Measurements from ENCODE around the gene EFHB. TPM values are rescaled to one million over a fixed set of nuclear protein-coding genes. Genes with fewer than 3 reads are reported as not detected.
"Not testable (repeated sequence)": the region's sequence is repeated elsewhere in the genome, so short reads cannot be mapped to it uniquely, and the experiment has no call there.

Gene EFHB
- total RNA-seq, 1 donor = 0.27 TPM

DNA sequence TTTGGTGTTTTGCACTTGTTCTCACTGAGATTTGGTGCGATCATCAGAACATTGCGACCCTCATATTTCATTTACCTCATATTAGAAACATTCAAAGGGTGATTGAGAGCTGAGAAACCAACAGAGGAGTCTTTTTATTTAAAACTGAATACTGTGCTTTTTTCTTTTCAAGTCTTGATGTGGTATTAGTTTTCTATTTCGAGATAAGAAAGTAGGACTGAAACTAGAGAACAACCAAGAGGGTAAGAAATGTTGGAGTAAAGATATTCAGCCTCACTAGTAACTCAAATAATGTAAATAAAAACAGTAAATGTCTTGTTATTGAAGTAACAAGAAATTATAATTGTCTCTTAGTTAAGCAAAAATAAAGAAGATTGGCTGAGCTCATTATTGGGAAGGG, 26.5 kb downstream of the EFHB start:
- no peak for DNase-seq (ENCODE audit: low read depth)

DNA sequence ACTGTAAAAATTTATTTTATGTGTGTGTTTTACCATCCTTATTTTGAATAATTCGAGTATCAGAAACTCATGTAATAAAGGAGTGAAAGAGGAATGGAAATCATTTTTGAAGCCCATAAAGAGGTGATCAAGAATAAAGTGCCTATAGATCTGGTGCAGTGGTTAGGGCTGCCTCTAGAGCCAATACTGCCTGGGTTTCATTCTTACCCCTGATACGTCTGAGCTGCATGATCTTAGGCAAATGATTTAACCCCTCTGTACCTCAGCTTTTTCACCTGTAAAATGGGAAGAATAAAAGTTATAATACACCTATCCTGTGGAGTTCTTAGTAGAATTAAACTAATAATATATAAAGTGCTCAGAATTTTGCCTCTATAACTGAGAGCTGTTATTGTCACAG, 30.4 kb downstream of the EFHB start:
- H3K4me3 ChIP-seq (ENCODE audit: low read depth, low read length) = no peak overlapping the region
- no peak for DNase-seq (ENCODE audit: low read depth)
- TF ChIP-seq, protein P1, sequence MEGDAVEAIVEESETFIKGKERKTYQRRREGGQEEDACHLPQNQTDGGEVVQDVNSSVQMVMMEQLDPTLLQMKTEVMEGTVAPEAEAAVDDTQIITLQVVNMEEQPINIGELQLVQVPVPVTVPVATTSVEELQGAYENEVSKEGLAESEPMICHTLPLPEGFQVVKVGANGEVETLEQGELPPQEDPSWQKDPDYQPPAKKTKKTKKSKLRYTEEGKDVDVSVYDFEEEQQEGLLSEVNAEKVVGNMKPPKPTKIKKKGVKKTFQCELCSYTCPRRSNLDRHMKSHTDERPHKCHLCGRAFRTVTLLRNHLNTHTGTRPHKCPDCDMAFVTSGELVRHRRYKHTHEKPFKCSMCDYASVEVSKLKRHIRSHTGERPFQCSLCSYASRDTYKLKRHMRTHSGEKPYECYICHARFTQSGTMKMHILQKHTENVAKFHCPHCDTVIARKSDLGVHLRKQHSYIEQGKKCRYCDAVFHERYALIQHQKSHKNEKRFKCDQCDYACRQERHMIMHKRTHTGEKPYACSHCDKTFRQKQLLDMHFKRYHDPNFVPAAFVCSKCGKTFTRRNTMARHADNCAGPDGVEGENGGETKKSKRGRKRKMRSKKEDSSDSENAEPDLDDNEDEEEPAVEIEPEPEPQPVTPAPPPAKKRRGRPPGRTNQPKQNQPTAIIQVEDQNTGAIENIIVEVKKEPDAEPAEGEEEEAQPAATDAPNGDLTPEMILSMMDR (IDR thresholded peaks at IDR 0.05; ENCODE audit: insufficient read depth, low read length) = no peak

More for the DNA sequence above, 26.5 kb downstream of the EFHB start:
- H3K4me3 ChIP-seq (ENCODE audit: low read depth, low read length) = no peak overlapping the region
- TF ChIP-seq, protein P1 (IDR thresholded peaks at IDR 0.05; ENCODE audit: insufficient read depth, low read length) = no peak

DNA sequence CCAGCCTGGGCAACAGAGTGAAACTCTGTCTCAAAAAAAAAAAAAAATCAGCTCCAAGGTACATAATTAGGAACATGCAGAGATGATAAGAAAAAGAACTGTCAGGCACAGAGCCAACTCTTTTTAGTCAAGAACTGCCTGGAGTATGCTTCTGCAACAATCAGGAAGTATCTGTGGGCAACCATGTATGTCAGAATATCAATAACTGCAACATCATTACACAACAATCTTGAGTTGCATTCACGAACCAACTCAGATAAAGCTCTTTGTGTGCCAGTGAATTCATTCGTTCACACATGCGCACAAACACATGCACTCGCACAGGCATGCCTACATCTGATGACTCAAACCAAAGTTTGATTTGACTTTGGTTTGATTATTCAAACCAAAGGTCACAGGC, 32.1 kb downstream of the EFHB start:
- peak; percentile 43 for DNase-seq (ENCODE audit: low read depth)
- TF ChIP-seq, protein P1 (IDR thresholded peaks at IDR 0.05; ENCODE audit: insufficient read depth, low read length) = no peak

DNA sequence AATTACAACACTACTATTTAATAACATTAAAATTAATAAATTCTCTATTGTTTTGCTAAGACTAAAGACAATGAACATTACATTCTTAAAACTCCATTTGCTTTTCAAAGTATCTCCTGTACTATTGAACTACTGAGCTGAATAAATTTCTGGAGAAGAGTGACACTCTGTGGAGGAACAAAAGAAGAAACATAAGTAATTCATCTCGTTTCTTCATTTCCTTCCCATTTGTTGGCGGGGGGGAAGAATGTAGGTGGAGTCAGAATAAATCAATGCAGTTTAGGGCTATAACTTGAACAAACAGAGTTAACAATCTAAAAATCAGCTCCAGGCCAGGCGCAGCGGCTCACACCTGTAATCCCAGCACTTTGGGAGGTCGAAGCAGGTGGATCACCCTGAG, 32.7 kb downstream of the EFHB start:
- H3K4me3 ChIP-seq (ENCODE audit: low read depth, low read length) = no peak overlapping the region
- DNase-seq (ENCODE audit: low read depth) = peak; percentile 26
- TF ChIP-seq, protein P1 (IDR thresholded peaks at IDR 0.05; ENCODE audit: insufficient read depth, low read length) = no peak

More for the DNA sequence above, 32.1 kb downstream of the EFHB start:
- no peak overlapping the region for H3K4me3 ChIP-seq (ENCODE audit: low read depth, low read length)

DNA sequence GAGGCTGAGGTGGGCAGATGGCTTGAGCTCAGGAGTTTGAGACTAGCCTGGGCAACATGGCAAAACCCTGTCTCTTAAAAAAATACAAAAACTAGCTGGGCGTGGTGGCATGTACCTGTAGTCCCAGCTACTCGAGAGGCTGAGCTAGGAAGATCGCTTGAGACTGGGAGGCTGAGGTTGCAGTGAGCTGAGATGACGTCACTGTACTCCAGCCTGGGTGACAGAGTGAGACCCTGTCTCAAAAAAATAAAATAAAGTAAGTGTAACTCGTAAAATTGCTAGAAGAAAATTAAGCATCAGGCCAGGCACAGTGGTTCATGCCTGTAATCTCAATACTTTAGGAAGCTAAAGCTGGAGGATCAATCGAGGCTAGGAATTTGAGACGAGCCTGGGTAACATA, 34.2 kb downstream of the EFHB start:
- not testable (repeated sequence) for H3K4me3 ChIP-seq (ENCODE audit: low read depth, low read length); DNase-seq (ENCODE audit: low read depth)

DNA sequence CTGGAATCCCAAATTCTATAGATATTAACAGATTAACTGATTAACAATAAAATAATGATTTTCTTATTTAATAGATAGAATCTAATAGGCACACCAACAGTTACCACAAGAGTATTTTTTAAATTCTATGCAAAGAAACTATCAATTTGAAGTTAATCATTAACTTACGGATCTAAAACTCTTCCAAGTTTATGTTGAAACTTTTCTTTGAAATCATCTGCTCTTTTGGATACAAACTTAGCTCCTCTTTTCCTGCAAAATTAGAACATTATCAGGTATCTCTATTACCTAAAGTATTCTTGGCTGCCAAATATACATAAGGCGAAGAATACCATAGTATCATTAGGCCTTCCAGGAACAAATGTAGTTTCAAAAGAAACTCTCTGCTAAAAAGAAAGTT, 34.8 kb downstream of the EFHB start:
- TF ChIP-seq, protein P1 (IDR thresholded peaks at IDR 0.05; ENCODE audit: insufficient read depth, low read length) = no peak
- H3K4me3 ChIP-seq (ENCODE audit: low read depth, low read length) = no peak overlapping the region
- no peak for DNase-seq (ENCODE audit: low read depth)

DNA sequence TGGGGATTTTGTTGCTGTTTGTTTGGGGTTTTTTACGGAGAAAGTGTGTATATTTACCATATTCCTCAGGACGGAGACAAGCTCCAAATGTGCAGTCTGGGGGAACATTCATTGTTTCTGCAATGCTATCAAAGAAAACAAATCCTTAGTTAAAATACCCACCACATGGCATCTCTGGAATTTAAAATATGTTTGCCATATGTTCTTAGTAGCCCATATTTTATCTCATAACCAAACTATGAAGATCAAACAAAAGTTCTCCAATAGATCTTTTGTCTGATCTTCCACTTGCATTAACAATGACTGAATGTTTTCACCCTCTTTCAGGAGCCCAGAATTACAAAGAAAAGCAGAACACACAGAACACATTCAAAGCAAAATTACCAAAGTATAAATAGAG, 35.3 kb downstream of the EFHB start:
- no peak overlapping the region for H3K4me3 ChIP-seq (ENCODE audit: low read depth, low read length)
- peak; percentile 14 for DNase-seq (ENCODE audit: low read depth)
- TF ChIP-seq, protein P1 (IDR thresholded peaks at IDR 0.05; ENCODE audit: insufficient read depth, low read length) = no peak

Data from fibroblast of the aortic adventitia (primary cell).